HG03575 (cell line): Measurements from ENCODE around the gene CEACAM6.
"Not testable (repeated sequence)": the region's sequence is repeated elsewhere in the genome, so short reads cannot be mapped to it uniquely, and the experiment has no call there.

Experiments
- ATAC-seq: cut with Tn5 transposase; IDR thresholded peaks from one replicate; pipeline ENCODE4 v1.9.1; 2021; ENCODE audit not compliant: unreplicated experiment, insufficient number of reproducible peaks, low FRiP score; ENCODE audit errors: extremely low read depth

Gene CEACAM6

DNA sequence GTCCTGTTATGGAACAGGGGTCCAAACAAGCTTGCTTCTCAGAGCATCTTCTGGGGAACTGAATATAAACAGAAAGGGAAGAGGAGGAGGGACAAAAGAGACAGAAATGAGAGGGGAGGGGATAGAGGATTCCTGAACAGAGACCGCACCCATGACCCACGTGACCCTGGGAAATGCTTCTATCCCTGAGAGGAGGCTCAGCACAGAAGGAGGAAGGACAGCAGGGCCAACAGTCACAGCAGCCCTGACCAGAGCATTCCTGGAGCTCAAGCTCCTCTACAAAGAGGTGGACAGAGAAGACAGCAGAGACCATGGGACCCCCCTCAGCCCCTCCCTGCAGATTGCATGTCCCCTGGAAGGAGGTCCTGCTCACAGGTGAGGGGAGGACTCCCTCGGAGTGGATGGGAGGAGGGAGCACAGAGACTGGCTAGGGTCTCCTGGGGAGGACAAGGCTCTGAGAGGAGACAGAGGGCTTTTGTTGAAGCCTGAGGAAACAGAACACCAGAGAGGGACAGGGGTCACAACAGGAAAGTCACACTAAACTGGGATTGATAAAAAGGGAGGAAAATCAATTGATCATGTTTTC lies at the start of gene CEACAM6:
CEACAM6 (plus strand) TSS at position 203 of the 586 bp plus-strand sequence; CDS start at position 312, 109 bp downstream.
- no peak for ATAC-seq

DNA sequence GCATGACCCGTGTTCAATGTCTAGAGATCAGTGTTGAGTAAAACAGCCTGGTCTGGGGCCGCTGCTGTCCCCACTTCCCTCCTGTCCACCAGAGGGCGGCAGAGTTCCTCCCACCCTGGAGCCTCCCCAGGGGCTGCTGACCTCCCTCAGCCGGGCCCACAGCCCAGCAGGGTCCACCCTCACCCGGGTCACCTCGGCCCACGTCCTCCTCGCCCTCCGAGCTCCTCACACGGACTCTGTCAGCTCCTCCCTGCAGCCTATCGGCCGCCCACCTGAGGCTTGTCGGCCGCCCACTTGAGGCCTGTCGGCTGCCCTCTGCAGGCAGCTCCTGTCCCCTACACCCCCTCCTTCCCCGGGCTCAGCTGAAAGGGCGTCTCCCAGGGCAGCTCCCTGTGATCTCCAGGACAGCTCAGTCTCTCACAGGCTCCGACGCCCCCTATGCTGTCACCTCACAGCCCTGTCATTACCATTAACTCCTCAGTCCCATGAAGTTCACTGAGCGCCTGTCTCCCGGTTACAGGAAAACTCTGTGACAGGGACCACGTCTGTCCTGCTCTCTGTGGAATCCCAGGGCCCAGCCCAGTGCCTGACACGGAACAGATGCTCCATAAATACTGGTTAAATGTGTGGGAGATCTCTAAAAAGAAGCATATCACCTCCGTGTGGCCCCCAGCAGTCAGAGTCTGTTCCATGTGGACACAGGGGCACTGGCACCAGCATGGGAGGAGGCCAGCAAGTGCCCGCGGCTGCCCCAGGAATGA lies 48.4 kb upstream of the CEACAM6 start:
- no peak for ATAC-seq

DNA sequence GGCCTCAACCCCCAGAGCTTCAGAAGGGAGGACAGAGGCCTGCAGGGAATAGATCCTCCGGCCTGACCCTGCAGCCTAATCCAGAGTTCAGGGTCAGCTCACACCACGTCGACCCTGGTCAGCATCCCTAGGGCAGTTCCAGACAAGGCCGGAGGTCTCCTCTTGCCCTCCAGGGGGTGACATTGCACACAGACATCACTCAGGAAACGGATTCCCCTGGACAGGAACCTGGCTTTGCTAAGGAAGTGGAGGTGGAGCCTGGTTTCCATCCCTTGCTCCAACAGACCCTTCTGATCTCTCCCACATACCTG lies 47.9 kb upstream of the CEACAM6 start:
- no peak for ATAC-seq

DNA sequence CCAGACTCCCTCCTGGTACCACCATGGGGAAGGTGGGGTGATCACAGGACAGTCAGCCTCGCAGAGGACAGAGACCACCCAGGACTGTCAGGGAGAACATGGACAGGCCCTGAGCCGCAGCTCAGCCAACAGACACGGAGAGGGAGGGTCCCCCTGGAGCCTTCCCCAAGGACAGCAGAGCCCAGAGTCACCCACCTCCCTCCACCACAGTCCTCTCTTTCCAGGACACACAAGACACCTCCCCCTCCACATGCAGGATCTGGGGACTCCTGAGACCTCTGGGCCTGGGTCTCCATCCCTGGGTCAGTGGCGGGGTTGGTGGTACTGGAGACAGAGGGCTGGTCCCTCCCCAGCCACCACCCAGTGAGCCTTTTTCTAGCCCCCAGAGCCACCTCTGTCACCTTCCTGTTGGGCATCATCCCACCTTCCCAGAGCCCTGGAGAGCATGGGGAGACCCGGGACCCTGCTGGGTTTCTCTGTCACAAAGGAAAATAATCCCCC lies 47.4 kb upstream of the CEACAM6 start:
- ATAC-seq: no peak

DNA sequence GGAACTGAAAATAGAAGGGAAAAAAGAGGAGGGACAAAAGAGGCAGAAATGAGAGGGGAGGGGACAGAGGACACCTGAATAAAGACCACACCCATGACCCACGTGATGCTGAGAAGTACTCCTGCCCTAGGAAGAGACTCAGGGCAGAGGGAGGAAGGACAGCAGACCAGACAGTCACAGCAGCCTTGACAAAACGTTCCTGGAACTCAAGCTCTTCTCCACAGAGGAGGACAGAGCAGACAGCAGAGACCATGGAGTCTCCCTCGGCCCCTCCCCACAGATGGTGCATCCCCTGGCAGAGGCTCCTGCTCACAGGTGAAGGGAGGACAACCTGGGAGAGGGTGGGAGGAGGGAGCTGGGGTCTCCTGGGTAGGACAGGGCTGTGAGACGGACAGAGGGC lies 46.8 kb upstream of the CEACAM6 start, which contains the start of gene CEACAM5:
CEACAM5 (plus strand) TSS at position 146 of the 400 bp plus-strand sequence; CDS start at position 252, 106 bp downstream.
- ATAC-seq: no peak

DNA sequence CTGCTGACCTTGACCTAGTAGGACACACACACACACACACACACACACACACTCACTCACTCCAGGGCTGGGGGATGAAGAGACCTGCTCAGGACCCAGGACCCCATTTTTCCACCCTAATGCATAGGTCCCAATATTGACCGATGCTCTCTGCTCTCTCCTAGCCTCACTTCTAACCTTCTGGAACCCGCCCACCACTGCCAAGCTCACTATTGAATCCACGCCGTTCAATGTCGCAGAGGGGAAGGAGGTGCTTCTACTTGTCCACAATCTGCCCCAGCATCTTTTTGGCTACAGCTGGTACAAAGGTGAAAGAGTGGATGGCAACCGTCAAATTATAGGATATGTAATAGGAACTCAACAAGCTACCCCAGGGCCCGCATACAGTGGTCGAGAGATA lies 45.8 kb upstream of the CEACAM6 start:
- ATAC-seq: not testable (repeated sequence)

DNA sequence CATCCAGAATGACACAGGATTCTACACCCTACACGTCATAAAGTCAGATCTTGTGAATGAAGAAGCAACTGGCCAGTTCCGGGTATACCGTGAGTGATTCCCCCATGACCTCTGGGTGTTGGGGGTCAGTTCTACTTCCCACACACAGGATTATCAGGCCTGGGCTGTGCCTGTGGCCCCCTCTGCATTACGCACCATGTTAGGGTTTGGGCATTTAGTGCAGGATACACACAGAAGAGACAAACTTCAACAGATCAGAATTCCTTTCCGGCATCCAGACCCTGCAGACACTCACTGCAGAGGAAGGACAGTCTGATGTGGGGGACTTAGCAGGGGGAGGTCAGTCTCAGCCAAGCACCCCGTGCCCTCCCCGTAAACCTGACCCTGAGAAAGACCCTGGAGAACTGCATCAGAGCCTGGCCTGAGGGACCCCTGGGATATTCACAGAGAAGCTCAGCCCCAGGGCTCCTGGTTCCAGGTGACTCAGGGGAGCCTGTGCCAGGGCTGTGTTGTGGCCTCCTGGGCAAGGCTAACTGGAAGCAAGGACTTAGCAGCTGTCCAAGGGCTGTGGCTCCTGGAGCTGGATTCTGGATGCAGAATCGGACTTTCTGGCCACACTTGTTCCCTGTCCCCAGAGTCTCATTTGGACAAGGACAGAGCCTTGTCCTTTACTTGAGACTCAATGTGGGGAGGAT lies 45.2 kb upstream of the CEACAM6 start:
- ATAC-seq: no peak

DNA sequence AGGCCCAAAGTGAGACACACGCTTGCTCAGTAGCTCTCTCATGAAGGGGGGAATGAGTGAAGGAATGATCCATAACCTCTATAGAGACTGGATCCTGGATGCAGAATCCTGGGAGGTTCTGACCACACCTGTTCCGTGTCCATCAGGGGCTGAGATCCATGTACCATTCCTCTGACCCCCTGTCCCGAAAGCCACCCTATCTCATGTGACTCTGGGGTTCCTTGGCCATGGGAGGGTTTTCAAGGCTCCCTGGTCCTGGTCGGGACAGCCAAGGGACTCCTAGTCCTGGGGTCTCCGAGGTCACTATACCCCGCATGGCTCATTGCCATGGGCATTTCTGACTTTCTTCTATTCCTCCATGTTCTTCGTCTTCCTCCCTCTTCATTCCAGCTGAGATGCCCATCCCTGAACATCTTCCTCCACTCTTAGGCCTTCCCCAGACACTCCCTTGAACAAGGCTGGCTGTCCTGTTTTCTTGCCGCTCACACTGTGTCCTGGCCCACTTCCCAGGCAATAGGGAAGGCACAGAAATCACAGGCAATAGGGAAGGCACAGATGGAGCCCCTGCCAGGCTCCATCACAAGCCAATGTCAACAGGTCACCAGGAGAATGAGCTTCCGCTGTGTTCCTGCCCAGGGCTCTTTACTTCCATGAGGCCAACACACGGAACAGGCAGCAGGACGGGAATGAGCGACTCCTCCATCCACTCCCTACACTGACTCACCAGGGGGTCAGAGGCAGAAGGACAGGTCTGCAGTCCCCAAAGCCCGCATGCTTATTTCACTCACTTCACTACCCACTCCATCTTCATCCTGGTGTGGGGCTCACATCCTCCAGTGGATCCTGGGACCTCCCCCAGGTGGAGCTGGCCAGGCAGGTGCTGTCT lies 43.7 kb upstream of the CEACAM6 start:
- ATAC-seq: no peak

DNA sequence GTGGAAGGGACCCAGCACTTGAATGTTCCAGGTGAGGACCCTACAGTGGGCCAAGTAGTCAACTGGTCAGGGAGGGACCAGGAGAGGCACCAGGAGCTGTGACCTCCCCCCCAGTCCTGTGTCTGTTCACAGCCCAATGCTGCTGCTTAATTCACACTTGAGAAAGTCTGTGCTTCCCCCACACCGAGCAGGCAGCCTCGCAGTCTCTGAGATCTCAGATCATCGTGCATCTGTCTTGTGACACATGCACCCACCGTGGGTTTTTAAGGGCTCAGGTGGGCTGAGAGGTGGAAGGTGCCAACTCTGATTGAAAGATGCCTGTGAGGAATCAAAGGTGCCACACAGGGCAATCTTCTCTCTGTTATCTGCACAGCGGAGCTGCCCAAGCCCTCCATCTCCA lies 40.7 kb upstream of the CEACAM6 start:
- no peak for ATAC-seq

DNA sequence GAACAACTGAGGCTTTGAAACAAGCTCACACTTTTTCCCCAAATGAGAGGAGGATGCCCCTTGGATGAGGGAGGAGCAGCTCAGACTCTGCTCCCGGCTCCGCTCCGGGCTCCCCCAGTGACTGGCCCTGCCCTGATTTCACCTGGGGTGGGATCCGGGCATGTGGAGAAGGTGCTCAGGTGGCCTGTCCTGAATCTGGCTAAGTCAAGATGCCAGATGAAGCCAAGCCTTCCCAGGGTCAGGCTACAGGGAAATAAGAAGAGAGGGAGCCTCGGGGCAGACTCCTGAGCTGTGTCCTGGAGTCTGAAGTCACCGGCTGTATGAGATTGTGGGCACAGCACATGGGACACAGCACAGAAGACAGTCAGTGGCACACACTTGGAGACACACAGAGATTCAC lies 36.6 kb upstream of the CEACAM6 start:
- ATAC-seq: no peak

DNA sequence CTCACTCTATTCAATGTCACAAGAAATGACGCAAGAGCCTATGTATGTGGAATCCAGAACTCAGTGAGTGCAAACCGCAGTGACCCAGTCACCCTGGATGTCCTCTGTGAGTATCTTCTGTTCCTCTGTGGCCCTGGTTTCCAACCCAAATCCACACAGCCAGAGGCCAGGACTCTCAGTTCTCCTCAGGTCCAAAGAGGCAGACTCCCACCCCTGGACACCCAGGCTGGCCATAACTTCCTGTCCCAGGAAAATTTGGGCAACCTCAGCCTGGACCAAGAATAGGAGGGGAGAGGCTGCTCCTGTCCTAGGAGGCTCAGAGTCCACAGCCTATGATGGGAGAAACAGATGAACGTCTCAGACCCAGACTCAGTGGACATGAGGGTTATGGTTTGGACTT lies 35.2 kb upstream of the CEACAM6 start:
- ATAC-seq: no peak

DNA sequence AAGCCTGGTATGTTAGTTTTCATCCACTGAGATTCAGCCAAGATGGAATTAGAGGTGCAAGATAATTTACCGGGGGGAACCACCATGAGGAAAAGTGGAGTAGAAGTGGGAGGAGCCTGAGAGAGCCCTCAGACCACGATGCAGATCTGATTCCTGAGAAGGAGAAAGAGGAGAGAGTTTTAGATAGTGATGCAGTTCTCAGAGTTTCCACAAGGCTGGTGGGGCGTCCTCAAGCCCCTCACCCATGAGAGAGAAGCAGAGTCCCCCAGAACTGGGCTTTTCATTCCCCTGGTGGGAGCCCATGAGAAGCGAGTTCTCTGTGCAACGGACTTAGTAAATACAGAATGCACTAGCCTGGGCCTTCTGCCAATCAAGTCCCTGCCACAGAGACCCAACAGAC lies 28.8 kb upstream of the CEACAM6 start:
- ATAC-seq: no peak

DNA sequence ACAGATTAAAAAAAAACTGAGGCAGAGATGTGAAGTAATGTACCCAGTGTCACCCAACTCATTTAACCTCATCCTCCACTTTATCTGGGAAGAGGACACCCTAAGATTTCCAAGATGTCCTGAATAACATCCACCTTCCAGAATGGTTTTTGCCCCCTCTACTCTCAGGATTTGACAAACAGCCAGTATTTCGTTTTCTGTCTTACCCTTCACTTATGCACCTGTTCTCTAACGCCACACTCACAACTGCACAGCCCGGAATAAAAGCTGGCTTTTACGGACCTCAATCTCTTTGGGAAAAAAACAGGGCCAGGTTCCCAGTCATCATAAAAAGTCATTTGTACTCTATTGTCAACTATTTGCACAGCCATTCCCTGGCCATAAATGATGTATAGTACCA lies 21.2 kb upstream of the CEACAM6 start:
- ATAC-seq: no peak

DNA sequence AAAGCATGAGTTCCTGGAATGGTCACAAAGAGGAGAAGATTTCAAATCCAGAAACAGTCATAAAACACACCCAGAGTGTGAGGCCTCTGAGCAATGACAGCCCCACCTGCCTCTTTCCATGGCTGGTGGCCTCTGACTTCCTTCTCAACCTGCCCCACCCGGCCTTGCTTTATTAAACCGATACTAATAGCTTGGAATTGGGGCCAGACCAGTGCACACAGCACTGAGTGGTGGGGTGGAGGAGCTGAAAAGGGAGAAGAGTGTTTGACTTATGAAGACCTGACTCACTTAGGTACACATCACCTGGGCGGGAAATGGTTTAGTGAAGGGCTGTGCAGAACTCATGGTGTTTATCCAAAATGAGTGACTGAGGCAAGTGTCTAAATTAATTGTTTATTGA lies 20.7 kb upstream of the CEACAM6 start:
- no peak for ATAC-seq

DNA sequence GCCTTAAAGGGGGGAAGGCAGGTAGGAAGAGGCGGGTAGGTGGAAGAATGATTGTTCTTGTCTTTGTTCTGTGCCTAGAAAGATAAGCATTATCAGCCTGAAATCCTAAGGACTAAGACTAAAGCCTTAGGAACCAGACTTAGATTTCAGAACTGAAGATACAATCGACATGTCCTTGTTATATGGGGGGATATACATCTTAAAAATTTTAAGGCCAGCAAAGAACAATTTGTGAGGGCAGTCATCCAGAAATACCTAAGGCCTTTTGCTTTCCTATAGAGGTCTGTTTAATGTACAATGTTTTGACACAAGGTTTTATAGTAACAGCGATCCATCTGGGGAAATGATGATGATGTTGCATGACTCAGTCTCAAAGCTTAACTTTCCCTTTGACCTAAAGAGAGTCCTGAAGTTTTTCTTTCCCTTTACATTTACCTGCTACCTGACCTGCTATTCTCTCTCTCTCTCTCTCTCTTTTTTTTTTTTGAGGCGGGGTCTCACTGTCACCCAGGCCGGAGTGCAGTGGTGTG lies 20.2 kb upstream of the CEACAM6 start:
- ATAC-seq: no peak

DNA sequence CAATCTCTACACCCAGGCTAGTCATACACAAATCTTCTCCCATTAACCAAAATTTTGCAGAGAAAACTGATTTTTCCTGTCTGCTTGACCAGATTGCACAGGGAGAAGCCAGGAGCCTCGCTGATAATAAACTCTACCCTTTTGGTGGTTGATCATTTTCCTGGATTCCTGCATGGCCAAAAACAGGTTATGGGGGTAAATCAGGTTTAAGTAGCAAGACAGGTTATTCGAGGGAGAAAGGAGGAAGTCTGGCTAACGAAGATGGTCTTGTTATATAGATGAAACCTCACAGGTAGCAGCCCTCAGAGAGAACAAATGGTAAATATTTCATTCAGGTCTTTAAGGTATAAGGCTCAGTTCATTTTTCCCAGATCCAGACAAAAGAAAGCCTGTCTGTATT lies 16.0 kb upstream of the CEACAM6 start:
- ATAC-seq: no peak

DNA sequence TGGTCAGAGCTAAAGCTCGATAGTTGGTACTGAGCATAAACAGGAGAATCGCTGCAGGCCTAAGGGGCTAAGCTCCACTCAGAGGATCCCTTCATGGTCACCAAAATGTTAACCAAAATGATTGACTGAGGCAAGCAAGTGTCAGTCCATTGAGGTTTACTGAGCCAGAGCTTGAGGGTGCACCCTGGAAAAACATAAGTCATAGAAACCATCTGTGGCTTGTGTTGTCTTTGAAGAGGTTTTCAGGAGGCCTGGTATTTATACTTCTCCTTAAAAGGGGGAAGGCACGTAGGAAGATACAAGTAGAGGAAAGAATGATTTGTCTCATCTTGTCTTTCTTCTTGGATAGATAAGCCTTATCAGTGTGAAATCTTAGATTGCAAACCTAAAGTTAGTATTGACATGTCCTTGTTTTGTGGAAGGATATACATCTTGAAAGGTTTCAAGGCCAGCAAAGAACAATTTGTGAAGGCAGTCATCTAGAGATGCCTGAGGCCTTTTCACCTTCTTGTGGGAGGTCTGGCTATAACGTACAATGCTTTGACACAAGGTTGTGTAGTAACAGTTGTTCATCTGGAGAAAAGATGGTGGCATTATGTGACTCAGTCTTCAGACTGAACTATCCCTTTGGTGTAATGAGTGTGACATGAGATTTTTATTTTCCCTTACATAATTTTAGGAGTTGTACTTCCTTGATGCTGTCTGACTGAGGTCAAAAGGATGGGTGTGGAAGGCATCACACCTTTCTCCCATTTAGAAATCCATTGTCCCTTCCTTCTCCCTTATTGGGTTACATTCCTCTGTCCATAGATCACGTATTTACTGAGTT lies 14.7 kb upstream of the CEACAM6 start:
- no peak for ATAC-seq

DNA sequence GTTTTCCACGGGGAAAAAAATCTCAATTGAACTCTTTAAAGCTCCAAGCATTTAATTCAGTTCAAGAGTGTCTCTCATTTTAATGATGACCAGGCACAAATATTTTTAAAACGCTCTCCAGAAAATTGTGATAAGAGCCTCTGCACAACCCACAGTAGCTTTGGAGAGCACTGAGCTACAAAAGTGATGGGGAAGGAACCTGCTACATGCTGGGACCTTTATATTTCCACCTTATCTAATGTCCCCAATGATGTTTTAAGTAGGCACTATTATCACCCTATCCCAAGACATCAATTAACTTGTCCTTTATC lies 14.1 kb upstream of the CEACAM6 start:
- ATAC-seq: no peak
